ENCODE data around the gene CREB3L1. TPM values are rescaled to one million over a fixed set of nuclear protein-coding genes. Genes with fewer than 3 reads are reported as not detected.
A peak's percentile ranks its signal among the peaks of the same experiment; 100 is the strongest.

CREB3L1 gene
- total RNA-seq, 3 donors from 2014 or later (not counting 1 experiment from before 2014, with no cell fraction given) = not detected

DNA sequence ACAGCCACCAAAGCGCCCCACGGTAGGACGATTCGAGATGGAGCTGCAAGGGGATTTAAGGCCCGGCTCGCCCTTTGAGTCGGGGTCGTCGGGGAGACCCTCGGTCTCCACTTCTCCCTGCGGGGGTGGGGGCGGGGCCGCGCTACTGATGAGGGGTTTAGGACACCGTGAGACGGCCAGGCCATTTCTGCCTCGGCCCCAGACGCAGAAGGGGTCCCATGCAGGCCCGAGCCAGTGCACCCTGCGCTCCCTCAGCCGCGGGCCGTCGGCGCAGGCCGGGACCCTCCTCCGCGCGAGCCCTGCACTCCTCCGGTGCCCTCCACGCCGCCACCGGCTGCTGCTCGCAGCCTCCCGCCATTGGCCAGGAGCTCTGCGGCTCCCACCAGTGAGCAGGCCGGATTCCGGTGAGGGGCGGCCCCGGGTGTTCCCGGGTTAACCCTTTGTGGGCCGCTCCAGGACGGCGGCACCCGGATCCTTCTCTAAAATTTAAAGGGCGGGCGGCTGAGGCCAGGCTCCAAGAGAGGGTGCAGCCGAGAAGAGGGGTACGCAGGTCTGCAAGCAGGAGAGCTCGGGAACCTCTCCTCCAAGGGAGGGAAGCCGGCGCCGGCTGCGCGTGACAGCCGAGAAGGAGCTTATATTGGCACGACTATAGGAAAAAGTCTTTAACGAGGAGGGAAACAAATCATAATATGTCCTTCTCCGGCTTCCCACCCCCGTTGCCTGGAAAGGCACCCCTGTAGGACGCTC lies 18.0 kb downstream of the CREB3L1 start:
- Mint-ChIP-seq H3K4me1 (peaks cover 0 to 13% of the 10 kb centered on the region in 2 donors), H3K9me3 (no peaks in the 10 kb centered on the region), H3K36me3 (no peaks in the 10 kb centered on the region), H3K27me3 (ENCODE audit: low read depth in 2 of 2) (peaks cover 10 to 23% of the 10 kb centered on the region in 2 donors), H3K27ac (no peak overlapping the region), H3K4me3 (peak overlapping the region; percentile 86)
- TF ChIP-seq, protein P1, sequence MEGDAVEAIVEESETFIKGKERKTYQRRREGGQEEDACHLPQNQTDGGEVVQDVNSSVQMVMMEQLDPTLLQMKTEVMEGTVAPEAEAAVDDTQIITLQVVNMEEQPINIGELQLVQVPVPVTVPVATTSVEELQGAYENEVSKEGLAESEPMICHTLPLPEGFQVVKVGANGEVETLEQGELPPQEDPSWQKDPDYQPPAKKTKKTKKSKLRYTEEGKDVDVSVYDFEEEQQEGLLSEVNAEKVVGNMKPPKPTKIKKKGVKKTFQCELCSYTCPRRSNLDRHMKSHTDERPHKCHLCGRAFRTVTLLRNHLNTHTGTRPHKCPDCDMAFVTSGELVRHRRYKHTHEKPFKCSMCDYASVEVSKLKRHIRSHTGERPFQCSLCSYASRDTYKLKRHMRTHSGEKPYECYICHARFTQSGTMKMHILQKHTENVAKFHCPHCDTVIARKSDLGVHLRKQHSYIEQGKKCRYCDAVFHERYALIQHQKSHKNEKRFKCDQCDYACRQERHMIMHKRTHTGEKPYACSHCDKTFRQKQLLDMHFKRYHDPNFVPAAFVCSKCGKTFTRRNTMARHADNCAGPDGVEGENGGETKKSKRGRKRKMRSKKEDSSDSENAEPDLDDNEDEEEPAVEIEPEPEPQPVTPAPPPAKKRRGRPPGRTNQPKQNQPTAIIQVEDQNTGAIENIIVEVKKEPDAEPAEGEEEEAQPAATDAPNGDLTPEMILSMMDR (IDR thresholded peaks at IDR 0.05) = no peak
- peaks cover 15% of the 10 kb centered on the region for H3K27me3 ChIP-seq (ENCODE audit: control insufficient read depth, insufficient read depth, low read length)
- ATAC-seq (peak; percentile 91 to 99 (median 99)), DNase-seq (peak; percentile 63 to 83)
- intact Hi-C loops (cut with micrococcal nuclease) = no loop called here
- H3K4me3 ChIP-seq (ENCODE audit: low read length) = peak overlapping the region; percentile 31
- no peaks in the 10 kb centered on the region for H3K9me3 ChIP-seq (ENCODE audit: control insufficient read depth, insufficient read depth, low read length)
- peaks cover 16% of the 10 kb centered on the region for H3K4me1 ChIP-seq (ENCODE audit: control insufficient read depth, insufficient read depth, low read length)
- H3K36me3 ChIP-seq (ENCODE audit: control insufficient read depth, insufficient read depth, low read length) = no peaks in the 10 kb centered on the region
- H3K27ac ChIP-seq (ENCODE audit: low read length) = no peak overlapping the region
- WGBS (ENCODE audit: insufficient coverage) = 1% methylated on average over 61 of the region's 61 CpGs

DNA sequence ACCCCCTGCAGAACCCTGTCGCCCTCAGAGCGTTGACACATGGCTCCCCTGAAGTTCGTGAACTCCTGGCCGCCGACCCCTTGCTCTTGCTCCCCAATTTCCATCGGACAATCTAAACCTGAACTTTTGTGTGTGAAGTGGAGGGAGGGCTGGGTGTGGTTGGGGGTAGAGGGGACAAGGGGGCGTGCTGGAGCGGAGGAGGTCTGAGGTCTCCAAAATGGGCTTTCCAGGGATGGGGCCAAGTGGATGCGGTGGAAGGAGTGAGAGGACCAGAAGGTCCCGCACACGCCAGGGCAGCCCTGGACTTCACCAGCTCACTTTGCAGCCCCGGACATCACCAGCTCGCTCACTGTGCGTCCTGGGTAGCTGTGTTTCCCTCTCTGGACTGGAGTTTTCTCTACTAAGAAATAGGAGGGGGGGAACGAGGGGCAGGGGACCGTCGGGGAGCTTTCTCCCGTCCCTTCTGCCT lies 18.6 kb downstream of the CREB3L1 start:
- TF ChIP-seq, protein P1 (IDR thresholded peaks at IDR 0.05) = no peak
- no peak overlapping the region for H3K27ac ChIP-seq (ENCODE audit: low read length)
- peaks cover 15% of the 10 kb centered on the region for H3K27me3 ChIP-seq (ENCODE audit: control insufficient read depth, insufficient read depth, low read length)
- peak overlapping the region; percentile 31 for H3K4me3 ChIP-seq (ENCODE audit: low read length)
- H3K9me3 Mint-ChIP-seq = no peaks in the 10 kb centered on the region
- peak in 1 of 3 donors; percentile 7 for ATAC-seq
- H3K9me3 ChIP-seq (ENCODE audit: control insufficient read depth, insufficient read depth, low read length) = no peaks in the 10 kb centered on the region
- peaks cover 16% of the 10 kb centered on the region for H3K4me1 ChIP-seq (ENCODE audit: control insufficient read depth, insufficient read depth, low read length)
- intact Hi-C loops (cut with micrococcal nuclease) = no loop called here
- no peak for DNase-seq
- 16% methylated on average over 16 of the region's 18 CpGs for WGBS (ENCODE audit: insufficient coverage)
- no peaks in the 10 kb centered on the region for H3K36me3 Mint-ChIP-seq
- H3K4me1 Mint-ChIP-seq = peaks cover 0 to 13% of the 10 kb centered on the region in 2 donors
- H3K36me3 ChIP-seq (ENCODE audit: control insufficient read depth, insufficient read depth, low read length) = no peaks in the 10 kb centered on the region
- peak overlapping the region; percentile 86 for H3K4me3 Mint-ChIP-seq
- peaks cover 10 to 23% of the 10 kb centered on the region in 2 donors for H3K27me3 Mint-ChIP-seq (ENCODE audit: low read depth in 2 of 2)
- no peak overlapping the region for H3K27ac Mint-ChIP-seq

DNA sequence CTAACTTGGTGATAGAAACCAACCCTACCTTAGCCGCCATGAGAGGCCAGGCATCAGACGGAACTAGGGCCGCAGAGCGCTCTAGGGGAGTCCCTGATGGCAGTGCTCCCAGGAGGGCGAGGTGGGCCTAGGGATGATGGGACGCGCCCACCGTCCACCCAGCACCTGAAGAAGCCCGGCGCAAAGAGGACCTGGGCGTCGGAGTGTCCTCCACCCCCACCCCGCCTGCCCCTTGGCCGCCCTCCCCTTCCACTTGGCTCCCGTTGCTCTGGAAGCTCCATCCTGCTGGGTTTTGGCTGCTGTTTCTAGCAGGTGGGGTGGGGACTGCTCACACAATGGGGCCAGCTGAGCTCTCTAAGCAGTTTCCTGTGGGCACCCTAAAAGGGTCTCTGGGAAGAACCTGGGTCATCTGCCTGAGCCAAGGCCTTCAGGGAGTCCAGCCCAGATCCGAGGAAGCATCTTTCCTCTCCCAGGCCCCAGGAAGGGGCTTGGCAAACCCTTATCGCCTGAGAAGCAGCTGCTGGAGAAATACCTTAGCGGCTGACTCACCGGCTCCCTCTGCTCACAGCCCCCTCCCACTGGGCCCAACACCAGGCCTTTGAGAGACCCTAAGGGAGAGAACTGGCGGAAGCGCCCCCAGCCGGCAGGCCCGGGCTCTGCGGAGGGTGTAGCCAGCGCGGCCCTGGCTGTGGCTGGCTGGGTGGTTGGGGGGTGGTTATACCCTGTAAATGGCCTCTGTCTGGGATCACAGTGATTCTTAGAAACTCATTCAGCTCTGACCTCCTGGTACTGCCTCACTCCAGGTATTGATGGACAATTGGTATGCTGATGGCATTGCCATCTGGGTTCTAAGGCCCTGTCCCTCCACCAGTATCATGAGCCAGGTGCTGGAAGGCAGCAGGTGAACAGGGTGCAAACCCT lies 19.3 kb downstream of the CREB3L1 start:
- Histone ChIP-seq H3K36me3 (ENCODE audit: control insufficient read depth, insufficient read depth, low read length) (no peaks in the 10 kb centered on the region), H3K9me3 (ENCODE audit: control insufficient read depth, insufficient read depth, low read length) (no peaks in the 10 kb centered on the region), H3K27ac (ENCODE audit: low read length) (no peak overlapping the region), H3K4me3 (ENCODE audit: low read length) (no peak overlapping the region), H3K27me3 (ENCODE audit: control insufficient read depth, insufficient read depth, low read length) (peaks cover 15% of the 10 kb centered on the region), H3K4me1 (ENCODE audit: control insufficient read depth, insufficient read depth, low read length) (peaks cover 16% of the 10 kb centered on the region)
- H3K4me3 Mint-ChIP-seq = peak overlapping the region; percentile 86
- no peaks in the 10 kb centered on the region for H3K36me3 Mint-ChIP-seq
- ATAC-seq (no peak), DNase-seq (no peak)
- TF ChIP-seq, protein P1 (IDR thresholded peaks at IDR 0.05) = no peak
- H3K9me3 Mint-ChIP-seq = no peaks in the 10 kb centered on the region
- H3K27ac Mint-ChIP-seq = no peak overlapping the region
- intact Hi-C loops (cut with micrococcal nuclease) = no loop called here
- peaks cover 10 to 23% of the 10 kb centered on the region in 2 donors for H3K27me3 Mint-ChIP-seq (ENCODE audit: low read depth in 2 of 2)
- H3K4me1 Mint-ChIP-seq = peaks cover 0 to 13% of the 10 kb centered on the region in 2 donors
- WGBS (ENCODE audit: insufficient coverage) = 57% methylated on average over 26 of the region's 26 CpGs

All from natural killer cell (primary cell).